Activated CD4-positive, alpha-beta memory T cell treated with anti-CD3 and anti-CD28 coated beads for 36 hours (primary cell): ENCODE results near the gene GALNT1. TPM values are rescaled to one million over a fixed set of nuclear protein-coding genes. Genes with fewer than 3 reads are reported as not detected.

Experiments used
- CTCF ChIA-PET: fragments of 350-600 bp; sonication (Branson Sonifier 250); formaldehyde crosslinking; loops from one replicate; lab custom pipeline; 2021; ENCODE audit warnings: antibody characterized with exemption, inconsistent platforms; lab: Charles Lee
- POLR2A ChIA-PET: fragments of 350-600 bp; sonication (Branson Sonifier 250); formaldehyde crosslinking; loops from one replicate; lab custom pipeline; 2021; ENCODE audit warnings: antibody characterized with exemption; lab: Charles Lee
- DNase-seq: peaks from one replicate; pipeline ENCODE4 v3.0.0-alpha.2; 2020
- H3K27ac Mint-ChIP-seq: one replicate; pipeline ENCODE4 v1.8.0; 2021; ENCODE audit warnings: mixed read lengths
- H3K27me3 Mint-ChIP-seq: one replicate; pipeline ENCODE4 v1.8.0; 2021; ENCODE audit warnings: mixed read lengths
- H3K36me3 Mint-ChIP-seq: one replicate; pipeline ENCODE4 v1.8.0; 2021; ENCODE audit warnings: mixed read lengths
- H3K4me1 Mint-ChIP-seq: one replicate; pipeline ENCODE4 v1.8.0; 2021; ENCODE audit warnings: low read depth, mixed read lengths
- H3K4me3 Mint-ChIP-seq: one replicate; pipeline ENCODE4 v1.8.0; 2021; ENCODE audit warnings: mild to moderate bottlenecking, mixed read lengths
- H3K9me3 Mint-ChIP-seq: one replicate; pipeline ENCODE4 v1.8.0; 2021; ENCODE audit warnings: mixed read lengths
- intact Hi-C: fragments of 100-400 bp; cut with micrococcal nuclease; formaldehyde crosslinking; loops from one replicate; pipeline ENCODE4 v1.15.1; 2023
- total RNA-seq, 2 experiments: library from RNA; stranded (reverse); gene quantifications; one replicate each; pipeline ENCODE4 v1.2.3, GENCODE V29; 2021

GALNT1 gene
- total RNA-seq, 2 experiments from 2014 or later: 37.2 to 38.2 TPM

DNA sequence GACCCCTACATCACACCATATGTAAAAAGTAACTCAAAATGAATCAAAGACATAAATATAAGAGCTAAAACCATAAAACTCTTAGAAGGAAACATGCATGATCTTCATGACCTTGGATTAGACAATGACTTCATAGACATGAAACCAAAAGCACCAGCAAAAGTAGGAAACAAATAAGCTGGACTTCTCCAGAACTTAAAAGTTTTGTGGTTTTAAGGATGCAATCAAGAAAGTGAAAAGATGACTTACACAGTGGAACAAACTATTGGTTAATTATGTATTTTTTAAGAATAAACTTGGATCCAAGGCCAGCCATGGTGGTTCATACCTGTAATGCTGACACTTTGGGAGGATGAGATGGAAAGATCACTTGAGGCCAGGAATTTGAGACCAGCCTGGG lies 150.2 kb downstream of the GALNT1 start:
- Mint-ChIP-seq H3K4me3 (no peak overlapping the region), H3K36me3 (no peaks in the 10 kb centered on the region), H3K27me3 (no peaks in the 10 kb centered on the region), H3K4me1 (no peaks in the 10 kb centered on the region), H3K9me3 (peaks cover 9% of the 10 kb centered on the region), H3K27ac (no peak overlapping the region)
- DNase-seq: no peak
- intact Hi-C loops: no loop called here
- CTCF ChIA-PET: no interaction called here
- POLR2A ChIA-PET: no interaction called here

DNA sequence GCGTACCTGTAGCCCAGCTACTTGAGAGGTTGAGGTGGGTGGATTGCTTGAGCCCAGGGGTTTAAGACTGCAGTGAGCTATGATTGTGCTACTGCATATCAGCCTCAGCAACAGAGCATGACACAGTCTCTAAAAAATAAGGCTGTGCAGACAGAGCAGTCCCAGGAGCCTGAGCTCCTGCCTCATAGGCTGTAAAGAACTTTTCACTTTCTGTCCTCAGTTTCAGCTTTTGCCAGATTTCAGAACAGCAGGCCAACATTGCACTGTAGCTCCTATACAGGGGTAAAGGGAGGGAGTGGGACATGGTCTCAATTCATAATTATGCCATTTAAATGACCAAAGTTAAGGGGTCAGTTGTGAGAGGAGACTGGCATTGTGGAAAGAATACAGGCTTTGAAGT lies 150.6 kb downstream of the GALNT1 start:
- Mint-ChIP-seq H3K9me3 (peaks cover 9% of the 10 kb centered on the region), H3K27ac (no peak overlapping the region), H3K27me3 (no peaks in the 10 kb centered on the region), H3K4me3 (no peak overlapping the region), H3K36me3 (no peaks in the 10 kb centered on the region), H3K4me1 (no peaks in the 10 kb centered on the region)
- ChIA-PET CTCF (no interaction called here), POLR2A (no interaction called here)
- intact Hi-C loops: no loop called here
- no peak for DNase-seq

DNA sequence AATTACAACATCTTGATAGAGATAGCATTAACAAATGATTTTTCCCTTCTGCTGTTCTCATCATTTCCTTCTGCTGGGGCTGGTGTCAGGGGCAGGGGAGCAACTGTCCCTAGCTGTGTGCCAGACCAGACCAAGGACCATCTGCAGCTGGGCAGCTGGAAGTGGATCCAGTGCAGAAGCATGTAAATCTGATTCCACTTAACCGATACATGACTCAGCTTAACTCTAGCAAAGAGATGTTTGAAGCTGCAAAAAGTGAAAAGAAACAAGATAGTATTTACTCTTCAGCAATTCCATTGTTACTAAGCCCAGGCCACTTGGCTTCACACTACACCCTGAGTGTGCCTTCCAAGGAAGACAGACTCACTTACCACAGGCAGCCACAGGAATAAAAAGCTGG lies 151.1 kb downstream of the GALNT1 start:
- intact Hi-C loops: no loop called here
- Mint-ChIP-seq H3K27ac (no peak overlapping the region), H3K4me3 (no peak overlapping the region), H3K4me1 (no peaks in the 10 kb centered on the region), H3K36me3 (no peaks in the 10 kb centered on the region), H3K9me3 (peaks cover 9% of the 10 kb centered on the region), H3K27me3 (no peaks in the 10 kb centered on the region)
- CTCF ChIA-PET: no interaction called here
- DNase-seq: no peak
- POLR2A ChIA-PET: no interaction called here

DNA sequence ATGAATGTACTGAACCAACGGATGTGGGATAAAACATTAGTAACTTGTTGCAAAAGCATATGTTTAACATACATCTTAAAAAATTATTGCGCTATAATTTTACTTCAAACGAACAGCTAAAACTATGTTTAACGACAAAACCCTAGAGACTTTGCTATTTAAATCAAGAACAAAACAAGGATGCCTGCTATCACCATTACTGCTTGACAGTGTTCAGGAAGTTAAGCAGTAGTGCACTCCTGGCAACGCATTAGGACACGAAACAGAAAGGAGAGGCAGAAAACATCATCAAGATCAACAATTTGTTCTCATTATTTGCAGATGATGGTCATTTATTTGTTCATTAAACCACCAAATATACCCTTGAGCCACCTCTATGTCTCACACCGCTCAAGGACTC lies 151.9 kb downstream of the GALNT1 start:
- intact Hi-C loops: no loop called here
- ChIA-PET POLR2A (no interaction called here), CTCF (no interaction called here)
- Mint-ChIP-seq H3K27me3 (no peaks in the 10 kb centered on the region), H3K4me3 (no peak overlapping the region), H3K27ac (no peak overlapping the region), H3K9me3 (peaks cover 13% of the 10 kb centered on the region), H3K36me3 (no peaks in the 10 kb centered on the region), H3K4me1 (no peaks in the 10 kb centered on the region)
- no peak for DNase-seq

DNA sequence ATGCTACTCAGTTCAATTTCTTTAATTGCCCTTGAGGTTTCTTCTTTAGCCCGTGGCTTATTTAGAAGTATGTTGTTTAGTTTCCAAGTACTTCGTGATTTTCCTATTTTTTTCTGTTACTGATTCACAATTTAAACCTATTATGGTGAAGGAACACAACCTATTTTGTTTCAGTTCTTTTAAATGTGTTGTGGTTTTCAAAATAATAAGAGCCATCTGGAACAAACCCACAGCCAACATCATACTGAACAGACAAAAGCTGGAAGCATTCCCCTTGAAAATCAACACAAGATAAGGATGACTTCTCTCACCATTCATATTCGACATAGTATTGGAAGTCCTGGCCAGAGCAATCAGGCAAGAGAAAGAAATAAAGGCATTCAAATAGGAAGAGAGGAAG lies 155.2 kb downstream of the GALNT1 start:
- intact Hi-C loops: no loop called here
- H3K27ac Mint-ChIP-seq: no peak overlapping the region
- H3K27me3 Mint-ChIP-seq: peaks cover 2% of the 10 kb centered on the region
- H3K4me3 Mint-ChIP-seq: no peak overlapping the region
- CTCF ChIA-PET: no interaction called here
- no peaks in the 10 kb centered on the region for H3K4me1 Mint-ChIP-seq
- POLR2A ChIA-PET: no interaction called here
- H3K36me3 Mint-ChIP-seq: no peaks in the 10 kb centered on the region
- no peak for DNase-seq
- H3K9me3 Mint-ChIP-seq: peaks cover 9% of the 10 kb centered on the region

DNA sequence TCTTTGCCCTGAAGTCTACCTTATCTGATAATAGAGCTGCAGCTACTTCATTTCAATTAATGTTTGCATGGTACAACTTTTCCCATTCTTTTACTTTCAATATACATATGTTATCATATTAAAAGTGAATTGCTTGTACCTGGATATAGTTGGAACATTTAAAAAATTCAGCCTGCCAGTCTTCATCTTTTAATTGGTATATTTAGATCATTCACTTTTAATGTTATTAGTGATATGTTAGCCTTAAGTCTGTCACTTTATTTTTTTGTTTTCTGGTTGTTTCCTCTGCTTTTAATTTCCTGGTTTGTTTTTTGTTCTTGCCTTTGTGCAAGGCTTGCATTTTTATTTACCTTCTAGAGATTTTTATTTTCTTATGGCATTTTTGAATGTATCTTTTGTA lies 158.2 kb downstream of the GALNT1 start:
- H3K4me1 Mint-ChIP-seq: no peaks in the 10 kb centered on the region
- no peak for DNase-seq
- POLR2A ChIA-PET: no interaction called here
- H3K4me3 Mint-ChIP-seq: no peak overlapping the region
- peaks cover 9% of the 10 kb centered on the region for H3K27me3 Mint-ChIP-seq
- H3K36me3 Mint-ChIP-seq: no peaks in the 10 kb centered on the region
- CTCF ChIA-PET: no interaction called here
- peaks cover 9% of the 10 kb centered on the region for H3K9me3 Mint-ChIP-seq
- intact Hi-C loops: no loop called here
- H3K27ac Mint-ChIP-seq: no peak overlapping the region

DNA sequence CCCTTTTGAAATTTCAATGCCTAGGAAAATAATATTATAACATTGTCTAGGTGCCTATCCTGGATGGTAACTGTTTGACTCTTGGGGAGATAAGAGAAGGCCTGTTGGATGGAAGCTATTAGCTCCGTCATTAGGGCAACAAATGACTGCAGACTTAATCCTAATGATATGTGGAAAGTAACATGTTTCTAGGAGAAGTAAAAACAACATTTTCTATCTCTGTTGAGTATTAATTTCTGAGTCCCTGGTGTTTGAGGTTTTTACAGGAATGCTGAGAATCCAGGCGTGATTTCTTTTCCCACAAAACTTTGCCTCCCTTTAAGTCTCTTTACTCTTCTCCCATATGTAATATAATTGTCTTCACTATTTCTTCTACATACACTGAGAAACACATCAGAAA lies 159.1 kb downstream of the GALNT1 start:
- Mint-ChIP-seq H3K27ac (no peak overlapping the region), H3K27me3 (peaks cover 10% of the 10 kb centered on the region), H3K36me3 (no peaks in the 10 kb centered on the region), H3K4me3 (no peak overlapping the region), H3K9me3 (peaks cover 14% of the 10 kb centered on the region), H3K4me1 (no peaks in the 10 kb centered on the region)
- intact Hi-C loops: no loop called here
- ChIA-PET POLR2A (no interaction called here), CTCF (interaction anchor here (1.3 kb wide), 1 partner anchor 16 kb away, joined by 4 read pairs; no protein-coding TSS in a partner anchor)
- DNase-seq: no peak

DNA sequence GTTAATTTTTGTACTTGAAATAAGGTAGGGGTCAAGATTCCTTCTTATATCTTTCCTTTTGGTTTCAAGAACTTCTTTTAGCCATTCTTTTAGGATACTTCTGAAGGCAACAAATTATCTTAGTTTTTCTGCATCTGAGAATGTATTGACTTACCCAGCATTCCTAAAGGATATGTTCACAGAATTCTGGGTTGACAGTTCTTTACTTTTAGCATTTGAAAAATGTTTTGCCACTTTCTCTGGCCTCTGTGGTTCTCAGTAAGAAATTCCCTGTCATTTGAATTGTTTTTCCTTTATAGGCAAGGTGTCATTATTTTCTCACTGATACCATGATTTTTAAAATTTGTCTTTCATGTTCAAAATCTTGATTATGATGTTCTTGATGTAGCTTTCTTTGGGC lies 162.4 kb downstream of the GALNT1 start:
- POLR2A ChIA-PET: no interaction called here
- no peak for DNase-seq
- no peak overlapping the region for H3K27ac Mint-ChIP-seq
- H3K27me3 Mint-ChIP-seq: peaks cover 11% of the 10 kb centered on the region
- no peak overlapping the region for H3K4me3 Mint-ChIP-seq
- intact Hi-C loops: no loop called here
- no peaks in the 10 kb centered on the region for H3K36me3 Mint-ChIP-seq
- no peaks in the 10 kb centered on the region for H3K4me1 Mint-ChIP-seq
- CTCF ChIA-PET: no interaction called here
- H3K9me3 Mint-ChIP-seq: peaks cover 11% of the 10 kb centered on the region

DNA sequence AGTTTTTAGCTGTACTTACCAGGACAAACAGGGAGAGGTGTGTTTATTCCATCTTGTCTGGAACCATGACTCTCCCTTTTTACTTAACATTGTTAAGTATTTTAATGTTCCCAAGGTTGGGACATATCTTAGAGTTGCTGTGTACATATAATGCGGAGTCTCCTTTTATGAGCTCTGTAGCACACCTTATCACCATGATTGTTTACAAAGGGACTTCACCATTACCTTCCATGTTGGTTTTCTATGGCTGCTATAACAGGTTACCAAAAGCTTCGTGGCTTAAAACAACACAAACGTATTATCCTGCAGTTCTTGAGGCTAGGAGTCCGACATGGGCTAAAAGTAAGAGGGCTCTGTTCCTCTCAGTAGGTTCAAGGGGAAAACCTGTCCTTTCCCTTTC lies 164.3 kb downstream of the GALNT1 start:
- CTCF ChIA-PET: interaction anchor here (0.6 to 1.8 kb wide), 2 partner anchors 11 to 22 kb away, joined by 3 to 8 read pairs; no protein-coding TSS in a partner anchor
- peaks cover 9% of the 10 kb centered on the region for H3K9me3 Mint-ChIP-seq
- intact Hi-C loops: no loop called here
- no peaks in the 10 kb centered on the region for H3K4me1 Mint-ChIP-seq
- no peak overlapping the region for H3K4me3 Mint-ChIP-seq
- no peaks in the 10 kb centered on the region for H3K36me3 Mint-ChIP-seq
- no peak overlapping the region for H3K27ac Mint-ChIP-seq
- no peak for DNase-seq
- POLR2A ChIA-PET: no interaction called here
- H3K27me3 Mint-ChIP-seq: peaks cover 11% of the 10 kb centered on the region

DNA sequence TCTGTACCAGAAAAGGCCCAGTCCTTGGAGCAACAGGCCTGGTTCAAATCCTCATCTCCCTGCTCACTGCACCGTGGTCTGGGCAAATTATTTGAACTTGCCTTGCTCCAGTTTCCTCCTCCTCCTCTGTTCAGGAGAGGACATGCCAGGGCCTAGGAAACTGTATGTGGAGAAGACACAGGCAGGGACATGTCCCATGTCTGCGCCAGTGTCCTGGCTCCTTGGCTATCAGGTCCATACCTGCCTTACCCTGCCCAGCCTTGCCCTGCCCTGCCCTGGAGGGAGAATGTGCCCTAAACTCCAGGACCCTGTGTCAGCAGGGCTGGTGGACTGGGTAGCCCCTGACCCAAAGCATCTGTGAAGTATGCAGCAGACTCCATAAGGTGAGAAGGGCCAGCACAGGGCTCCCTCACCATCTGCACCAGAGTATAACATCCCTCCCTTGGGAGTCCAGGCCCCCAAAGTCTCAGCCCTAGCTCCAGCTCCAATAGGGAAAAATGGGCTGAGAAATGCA lies 165.3 kb downstream of the GALNT1 start:
- POLR2A ChIA-PET: no interaction called here
- no peak overlapping the region for H3K27ac Mint-ChIP-seq
- H3K27me3 Mint-ChIP-seq: peaks cover 11% of the 10 kb centered on the region
- intact Hi-C loops: no loop called here
- H3K4me1 Mint-ChIP-seq: no peaks in the 10 kb centered on the region
- no peaks in the 10 kb centered on the region for H3K36me3 Mint-ChIP-seq
- H3K4me3 Mint-ChIP-seq: no peak overlapping the region
- no peak for DNase-seq
- peaks cover 9% of the 10 kb centered on the region for H3K9me3 Mint-ChIP-seq
- CTCF ChIA-PET: interaction anchor here (1.8 kb wide), 1 partner anchor 10 kb away, joined by 8 read pairs; no protein-coding TSS in a partner anchor

DNA sequence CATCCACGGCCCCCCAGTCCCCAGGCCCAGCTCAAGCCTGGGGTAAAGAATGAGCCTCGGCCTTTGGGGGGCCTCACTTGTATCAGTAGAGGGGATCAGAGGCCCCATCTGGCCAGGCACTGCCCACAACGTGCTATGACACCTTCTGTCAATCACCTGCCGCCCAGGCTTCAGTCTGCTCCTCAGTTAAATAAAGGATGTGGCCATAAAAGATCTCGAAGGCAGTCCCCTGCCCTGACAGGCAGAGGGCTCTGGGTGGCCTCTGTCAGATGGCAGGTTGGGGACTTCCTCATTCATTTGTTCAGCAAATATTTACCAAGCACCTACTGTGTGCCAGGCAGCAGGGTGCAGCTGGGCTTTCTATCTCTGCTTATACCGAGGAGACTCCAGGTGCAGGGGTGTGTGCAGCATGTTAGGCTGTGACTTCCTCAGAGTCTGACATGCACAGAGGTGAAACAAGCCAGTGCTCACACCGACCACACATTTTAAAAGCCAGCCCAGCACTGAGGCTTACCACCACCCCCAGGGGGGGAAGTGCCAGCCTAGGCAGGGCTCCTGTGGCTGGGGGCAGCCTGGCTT lies 166.4 kb downstream of the GALNT1 start:
- no peaks in the 10 kb centered on the region for H3K36me3 Mint-ChIP-seq
- no peak overlapping the region for H3K27ac Mint-ChIP-seq
- H3K4me1 Mint-ChIP-seq: no peaks in the 10 kb centered on the region
- H3K27me3 Mint-ChIP-seq: peaks cover 11% of the 10 kb centered on the region
- H3K4me3 Mint-ChIP-seq: no peak overlapping the region
- ChIA-PET POLR2A (no interaction called here), CTCF (no interaction called here)
- DNase-seq: no peak
- intact Hi-C loops: no loop called here
- peaks cover 9% of the 10 kb centered on the region for H3K9me3 Mint-ChIP-seq

DNA sequence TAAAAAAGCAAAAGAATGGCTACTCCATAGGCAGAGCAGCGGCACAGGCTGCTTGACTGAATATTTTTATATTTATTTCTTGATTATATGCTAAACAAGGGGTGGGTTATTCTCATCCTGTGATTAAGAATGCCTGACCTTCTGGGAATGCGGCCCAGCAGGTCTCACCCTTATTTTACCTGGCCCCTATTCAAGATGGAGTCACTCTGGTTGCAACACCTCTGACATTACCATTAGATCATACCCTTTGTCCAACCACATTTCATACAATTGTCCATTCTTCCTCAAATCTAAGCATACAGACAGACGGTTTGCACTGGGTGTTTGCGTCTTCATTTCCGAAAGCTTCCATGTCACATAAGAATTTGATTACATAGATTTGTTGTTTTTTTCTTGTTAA lies 168.2 kb downstream of the GALNT1 start:
- intact Hi-C loops: no loop called here
- H3K36me3 Mint-ChIP-seq: no peaks in the 10 kb centered on the region
- peaks cover 7% of the 10 kb centered on the region for H3K27me3 Mint-ChIP-seq
- DNase-seq: no peak
- no peak overlapping the region for H3K27ac Mint-ChIP-seq
- peaks cover 9% of the 10 kb centered on the region for H3K9me3 Mint-ChIP-seq
- H3K4me1 Mint-ChIP-seq: no peaks in the 10 kb centered on the region
- CTCF ChIA-PET: interaction anchor here (0.6 kb wide), 1 partner anchor 535 kb away, joined by 3 read pairs; no protein-coding TSS in a partner anchor
- POLR2A ChIA-PET: no interaction called here
- H3K4me3 Mint-ChIP-seq: no peak overlapping the region

DNA sequence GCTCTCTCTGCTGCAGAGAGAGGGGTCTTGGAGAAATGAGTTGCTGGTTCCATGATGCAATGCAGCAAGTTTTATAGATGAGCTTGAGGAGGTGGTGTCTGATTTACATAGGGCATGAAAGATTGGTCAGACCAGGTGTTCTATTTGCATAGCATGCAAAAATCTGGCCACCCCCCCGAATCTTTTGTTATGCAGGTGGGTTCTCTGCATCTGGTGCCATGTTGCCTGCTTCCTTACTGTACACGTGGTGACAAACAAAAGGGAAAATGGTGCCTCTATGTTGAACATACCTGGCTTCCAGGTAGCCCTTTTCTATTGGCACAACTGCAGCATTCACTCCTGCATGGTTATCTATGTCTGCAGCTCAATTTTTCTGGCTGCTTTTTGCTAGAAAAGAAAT lies 169.4 kb downstream of the GALNT1 start:
- Mint-ChIP-seq H3K9me3 (peaks cover 1% of the 10 kb centered on the region), H3K4me1 (no peaks in the 10 kb centered on the region), H3K27me3 (peaks cover 9% of the 10 kb centered on the region), H3K36me3 (no peaks in the 10 kb centered on the region), H3K4me3 (no peak overlapping the region), H3K27ac (no peak overlapping the region)
- no peak for DNase-seq
- intact Hi-C loops: no loop called here
- CTCF ChIA-PET: interaction anchor here (1.6 kb wide), 1 partner anchor 533 kb away, joined by 3 read pairs; no protein-coding TSS in a partner anchor
- POLR2A ChIA-PET: no interaction called here
